22Rv1 (cell line): Measurements from ENCODE around the gene DENND1B.

Experiments
- H3K27ac ChIP-seq: fragments of 450-650 bp; 2 replicates; pipeline ENCODE4 v1.5.1; 2017
- CTCF ChIP-seq: fragments of 450-650 bp; IDR thresholded peaks from 2 replicates; pipeline ENCODE4 v1.5.1; 2017; ENCODE audit warnings: mild to moderate bottlenecking
- ZFX ChIP-seq: fragments of 450-650 bp; IDR thresholded peaks from 2 replicates; pipeline ENCODE4 v1.6.1; 2017; ENCODE audit warnings: antibody characterized with exemption, borderline replicate concordance

Gene DENND1B

DNA sequence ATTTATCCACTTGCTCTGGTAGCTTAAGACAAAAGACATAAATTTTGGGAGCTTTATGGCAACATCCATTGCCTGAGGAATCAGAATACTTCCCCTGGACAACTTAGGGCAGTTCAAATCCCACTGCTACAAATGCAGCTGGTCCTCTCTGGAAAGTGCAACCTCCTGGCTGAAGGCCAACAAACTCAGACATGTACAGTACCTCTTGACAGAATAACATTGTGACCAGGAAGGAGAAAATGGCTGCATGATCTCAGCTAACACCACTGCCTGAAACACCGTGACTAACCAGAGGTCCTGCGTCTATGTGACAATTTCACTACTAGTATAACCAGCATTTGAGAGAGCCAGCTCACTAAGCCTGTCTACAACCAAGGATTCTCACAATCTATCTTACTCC, 288.3 kb downstream of the DENND1B start:
- H3K27ac ChIP-seq: no peak overlapping the region
- TF ChIP-seq CTCF (no peak), ZFX (no peak)

GRCh38 chr1:197485790-197486189, 289.5 kb downstream of the DENND1B start:
- TF ChIP-seq CTCF: no peak
- TF ChIP-seq ZFX: no peak

GRCh38 chr1:197481101-197481500, 294.2 kb downstream of the DENND1B start:
- no peak for TF ChIP-seq CTCF
- TF ChIP-seq ZFX: no peak
- H3K27ac ChIP-seq: no peak overlapping the region

More at GRCh38 chr1:197485790-197486189, 289.5 kb downstream of the DENND1B start:
- peak overlapping the region; percentile 44 for H3K27ac ChIP-seq

GRCh38 chr1:197480446-197480845, 294.8 kb downstream of the DENND1B start:
- no peak overlapping the region for H3K27ac ChIP-seq
- TF ChIP-seq ZFX: no peak
- TF ChIP-seq CTCF: no peak

DNA sequence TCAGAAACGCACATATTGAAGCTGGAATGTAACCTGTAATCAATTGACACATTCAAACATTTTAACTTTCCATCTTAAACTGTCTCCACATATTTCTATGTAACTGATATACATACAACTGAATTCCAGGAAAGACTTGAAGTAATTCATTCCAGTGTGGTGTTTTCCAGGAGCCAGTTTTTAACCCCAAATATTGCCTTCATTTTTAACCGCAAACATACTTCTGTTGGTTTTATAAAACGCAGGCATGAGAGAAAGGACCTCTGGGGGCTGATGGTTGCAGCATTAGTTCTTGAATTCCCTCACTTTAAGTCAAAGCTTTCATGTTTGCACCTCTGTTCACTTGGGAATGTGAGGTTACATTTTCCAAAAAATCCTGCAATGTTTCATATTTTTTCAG, 303.1 kb downstream of the DENND1B start:
- no peak overlapping the region for H3K27ac ChIP-seq
- TF ChIP-seq CTCF: no peak
- no peak for TF ChIP-seq ZFX

DNA sequence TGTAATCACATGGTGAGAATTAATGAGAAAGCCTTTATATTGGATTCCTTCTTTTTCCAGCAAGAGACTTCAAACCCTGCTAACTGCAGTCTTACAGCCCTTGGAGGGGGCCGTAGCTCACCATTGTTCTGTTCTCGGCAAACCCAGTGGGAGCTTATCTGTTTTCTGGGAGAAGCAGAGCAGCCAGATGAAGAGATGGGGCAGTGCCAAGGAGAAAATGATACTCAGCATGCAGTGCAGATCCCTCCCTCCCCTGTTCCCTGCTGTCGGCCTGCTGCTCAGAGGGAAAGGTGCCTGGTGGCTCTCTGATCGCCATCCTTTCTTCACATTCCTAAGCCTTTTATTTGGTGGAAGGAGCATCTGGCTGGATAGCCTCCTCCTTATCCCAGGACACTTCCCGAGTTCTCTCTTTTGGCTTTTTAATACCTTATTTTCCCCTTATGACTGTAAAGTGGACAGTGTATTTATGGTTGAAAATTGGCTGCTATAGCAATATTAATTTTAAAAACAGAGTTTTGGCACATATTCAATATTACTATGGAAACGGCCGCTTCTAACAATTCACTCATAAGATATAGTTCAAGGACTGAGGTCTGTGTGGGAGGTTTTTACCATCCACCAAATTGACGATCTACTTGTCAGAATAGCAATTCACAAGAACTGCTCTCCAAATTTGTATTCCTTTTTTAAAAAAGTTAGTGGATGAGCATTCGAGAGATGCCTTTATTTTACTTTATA, 303.9 kb downstream of the DENND1B start:
- TF ChIP-seq CTCF (no peak), ZFX (no peak)
- H3K27ac ChIP-seq: no peak overlapping the region

DNA sequence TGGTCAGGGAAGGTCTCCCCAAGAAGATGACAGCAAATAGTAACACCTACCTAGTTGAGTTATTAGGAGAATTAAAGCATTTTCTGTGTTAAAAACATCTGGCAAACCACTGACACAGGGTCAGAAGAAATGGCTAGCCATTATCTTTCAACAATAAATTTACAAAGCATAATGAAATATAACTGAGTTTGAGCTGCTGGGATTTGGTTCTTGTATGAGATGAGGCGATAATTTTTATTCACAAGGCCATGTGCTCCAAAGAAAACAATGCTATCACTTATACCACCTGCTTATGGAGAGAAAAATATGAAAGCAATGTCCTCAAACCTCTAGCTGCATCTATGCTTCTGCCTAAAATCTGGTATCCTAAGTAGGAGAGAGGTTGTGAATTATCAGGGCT, 304.9 kb downstream of the DENND1B start:
- H3K27ac ChIP-seq: no peak overlapping the region
- TF ChIP-seq ZFX (no peak), CTCF (no peak)
